ENCODE results near the gene HSD17B13. TPM values are rescaled to one million over a fixed set of nuclear protein-coding genes. Genes with fewer than 3 reads are reported as not detected.

Gene HSD17B13
- polyA plus RNA-seq, 1 of the 3 experiments (the other 2 are of a cell fraction): 0.13 TPM

- H3K36me3 ChIP-seq (replicated peaks in 1 of 2; ENCODE audit: control insufficient read depth in 1 of 2, insufficient read depth in 2 of 2, low read length in 1 of 2): peaks cover 17 to 58% of the 10 kb centered on the region in 2 experiments
- H3F3A ChIP-seq (replicated peaks; ENCODE audit: insufficient read depth): peaks cover 9% of the 10 kb centered on the region
- H3K9ac ChIP-seq: no peak overlapping the region
- H3K9me3 ChIP-seq: no peaks in the 10 kb centered on the region
- H3K27me3 ChIP-seq (ENCODE audit: insufficient read depth): no peaks in the 10 kb centered on the region
- H3K4me2 ChIP-seq: no peak overlapping the region
- H3K4me3 ChIP-seq (ENCODE audit: low read depth in 2 of 2, low read length in 1 of 2): no peak overlapping the region
- ChIA-PET POLR2A (no interaction called here), CTCF (interaction anchor here (1.2 kb wide), 1 partner anchor 12 kb away, joined by 3 read pairs; no protein-coding TSS in a partner anchor)
- H3K9me2 ChIP-seq: no peaks in the 10 kb centered on the region
- 89% methylated on average over 7 of the region's 7 CpGs for WGBS (ENCODE audit: low lambda C conversion rate)
- no peak for TF ChIP-seq EP300 (IDR thresholded peaks at IDR 0.05; ENCODE audit: borderline replicate concordance in 1 of 2, low read depth in 1 of 2, low read length in 1 of 2)
- TF ChIP-seq MXI1 (IDR thresholded peaks at IDR 0.05; ENCODE audit: low read depth, low read length): no peak
- TF ChIP-seq RFX5 (IDR thresholded peaks at IDR 0.05; ENCODE audit: low read length): no peak
- no peak for TF ChIP-seq MAX (IDR thresholded peaks at IDR 0.05; ENCODE audit: low read depth)
- no peak for TF ChIP-seq FOXM1 (IDR thresholded peaks at IDR 0.05; ENCODE audit: low read depth)
- no peak for TF ChIP-seq IRF3 (IDR thresholded peaks at IDR 0.05; ENCODE audit: low read depth, low read length)
- no peak for TF ChIP-seq EZH2phosphoT487 (IDR thresholded peaks at IDR 0.05; ENCODE audit: borderline replicate concordance, low read depth)
- TF ChIP-seq TEAD4 (IDR thresholded peaks at IDR 0.05; ENCODE audit: borderline replicate concordance, insufficient read depth): no peak
- no peak for TF ChIP-seq YY1 (IDR thresholded peaks at IDR 0.05; ENCODE audit: low read depth)
- no peak for TF ChIP-seq CTCF (IDR thresholded peaks at IDR 0.05)
- TF ChIP-seq CHD2 (IDR thresholded peaks at IDR 0.05; ENCODE audit: low read length, partially characterized antibody): no peak
- no peak for TF ChIP-seq USF2 (IDR thresholded peaks at IDR 0.05; ENCODE audit: borderline replicate concordance, low read depth, low read length)
- TF ChIP-seq REST (IDR thresholded peaks at IDR 0.05; ENCODE audit: low read depth, low read length): no peak
- no peak for TF ChIP-seq USF1 (IDR thresholded peaks at IDR 0.05; ENCODE audit: borderline replicate concordance, low read depth)
- no peak for TF ChIP-seq FOXJ3 (CRISPR knock-in tag; IDR thresholded peaks at IDR 0.05)
- no peak for TF ChIP-seq POLR2AphosphoS5 (IDR thresholded peaks at IDR 0.05; ENCODE audit: low read depth, low read length)
- no peak for TF ChIP-seq TAF1 (IDR thresholded peaks at IDR 0.05; ENCODE audit: borderline replicate concordance, low read depth, low read length)
- no peaks in the 10 kb centered on the region for H4K20me1 ChIP-seq (ENCODE audit: insufficient read depth)
- no peak overlapping the region for H3K27ac ChIP-seq (ENCODE audit: low read depth in 2 of 2, low read length in 1 of 2)
- no peak overlapping the region for H2AFZ ChIP-seq (ENCODE audit: low read depth)
- DNase-seq: no peak
- H3K79me2 ChIP-seq (ENCODE audit: insufficient read depth): no peaks in the 10 kb centered on the region; the same call in 1 of the 2 replicates
- H3K4me1 ChIP-seq (ENCODE audit: control insufficient read depth in 1 of 2, insufficient read depth in 2 of 2, low read depth in 1 of 2, low read length in 1 of 2): no peaks in the 10 kb centered on the region
These were observed 31.8 kb upstream of the HSD17B13 start for GRCh38 chr4:87354168-87355102.
